ENCODE results near the gene BBS2.

BBS2 gene

GRCh38 chr16:56519459-56520250 is at the start of gene BBS2:
Gene BBS2 (minus strand): TSS chr16:56520024. CDS start chr16:56519862, 162 bp downstream.
- TF ChIP-seq CTCF (IDR thresholded peaks at IDR 0.05; ENCODE audit: insufficient read depth, missing control alignments), result no peak
- peak; percentile 36 for DNase-seq (ENCODE audit: insufficient read length, low spot score)
- FAIRE-seq, result no peak

GRCh38 chr16:56564793-56565477 is 45.1 kb upstream of the BBS2 start, which contains the start of gene MT4:
Gene MT4 (plus strand): TSS chr16:56565073. CDS start chr16:56565129, 56 bp downstream.
- FAIRE-seq (no peak), DNase-seq (ENCODE audit: insufficient read length, low spot score) (no peak)
- no peak for TF ChIP-seq CTCF (IDR thresholded peaks at IDR 0.05; ENCODE audit: insufficient read depth, missing control alignments)

GRCh38 chr16:56561126-56561525 is 41.3 kb upstream of the BBS2 start:
- TF ChIP-seq CTCF (IDR thresholded peaks at IDR 0.05; ENCODE audit: insufficient read depth, missing control alignments), result no peak
- no peak for FAIRE-seq
- no peak for DNase-seq (ENCODE audit: insufficient read length, low spot score)

- FAIRE-seq (no peak), DNase-seq (ENCODE audit: insufficient read length, low spot score) (no peak)
- TF ChIP-seq CTCF (IDR thresholded peaks at IDR 0.05; ENCODE audit: insufficient read depth, missing control alignments), result no peak
These were observed 40.6 kb upstream of the BBS2 start for GRCh38 chr16:56560447-56560846.

GRCh38 chr16:56559109-56559508 is 39.3 kb upstream of the BBS2 start:
- FAIRE-seq (no peak), DNase-seq (ENCODE audit: insufficient read length, low spot score) (no peak)
- TF ChIP-seq CTCF (IDR thresholded peaks at IDR 0.05; ENCODE audit: insufficient read depth, missing control alignments), result no peak

- no peak for FAIRE-seq
- no peak for TF ChIP-seq CTCF (IDR thresholded peaks at IDR 0.05; ENCODE audit: insufficient read depth, missing control alignments)
- no peak for DNase-seq (ENCODE audit: insufficient read length, low spot score)
These were observed 38.4 kb upstream of the BBS2 start for GRCh38 chr16:56558024-56558747.

Measured in D721Med (cell line).